Astrocyte of the cerebellum (primary cell): Measurements from ENCODE around the gene ENPP6.

Experiments
- DNase-seq: peaks from one replicate; pipeline ENCODE4 v3.0.0-alpha.2; 2011; ENCODE audit warnings: low read depth
- H3K4me3 ChIP-seq: 2 replicates; pipeline ENCODE4 v1.5.1; 2011; ENCODE audit warnings: mild to moderate bottlenecking, low read depth, low read length, moderate library complexity
- CTCF ChIP-seq: IDR thresholded peaks from 2 replicates; pipeline ENCODE4 v1.5.1; 2012; ENCODE audit warnings: low read length, low read depth, moderate library complexity, mild to moderate bottlenecking; ENCODE audit errors: missing control alignments
- in situ Hi-C: cut with HindIII; loops from 2 replicates; pipeline ENCODE4 v1.10.0; 2017; ENCODE audit warnings: low sequenced_read_pairs

ENPP6 gene

DNA sequence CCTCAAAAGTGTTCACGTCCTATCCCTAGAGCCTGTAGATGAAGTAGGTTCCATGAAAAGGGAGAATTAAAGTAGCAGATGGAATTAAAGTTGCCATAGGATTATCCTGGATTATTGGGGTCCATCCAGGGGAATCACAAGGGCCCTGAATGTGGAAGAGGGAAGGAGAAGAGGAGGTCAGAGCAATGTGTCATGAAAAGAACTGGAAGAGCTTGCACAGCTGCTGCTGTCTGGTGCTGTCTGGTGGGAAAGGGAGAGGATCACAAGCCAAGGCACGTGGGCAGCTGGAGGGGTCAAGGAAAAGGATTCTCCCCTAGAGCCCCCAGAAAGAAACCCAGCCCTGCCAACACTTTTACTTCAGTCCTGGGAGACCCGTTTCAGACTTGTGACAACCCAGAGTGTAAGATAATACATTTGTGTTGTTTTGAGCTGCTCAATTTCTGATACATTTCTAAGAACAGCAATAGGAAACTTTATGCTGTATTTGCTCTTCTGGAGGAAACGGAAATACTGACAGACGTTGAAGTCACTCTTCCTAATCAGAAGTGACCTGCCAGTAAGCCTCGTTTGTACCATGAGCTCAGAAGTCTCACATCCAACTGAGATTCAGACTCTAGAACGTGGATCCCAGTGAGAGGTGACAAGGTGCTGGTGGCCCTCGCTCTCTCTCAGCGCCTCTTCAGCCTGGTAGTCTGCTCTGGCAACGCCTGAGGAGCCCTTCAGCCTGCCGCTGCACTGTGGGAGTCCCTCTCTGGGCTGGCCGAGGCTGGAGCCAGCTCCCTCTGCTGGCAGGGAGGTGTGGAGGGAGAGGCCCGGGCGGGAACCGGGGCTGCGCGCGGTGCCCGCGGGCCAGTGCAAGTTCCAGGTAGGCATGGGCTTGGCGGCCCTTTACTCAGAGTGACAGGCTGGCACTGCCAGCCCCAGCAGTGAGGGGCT is 34.7 kb upstream of the ENPP6 start:
- no peak for TF ChIP-seq CTCF
- in situ Hi-C loops, result no loop called here
- no peak for DNase-seq
- H3K4me3 ChIP-seq, result no peak overlapping the region

GRCh38 chr4:184251670-184251980 is 34.0 kb upstream of the ENPP6 start:
- TF ChIP-seq CTCF, result no peak
- DNase-seq, result no peak
- in situ Hi-C loops, result no loop called here
- H3K4me3 ChIP-seq, result no peak overlapping the region

GRCh38 chr4:184250795-184251669 is 33.4 kb upstream of the ENPP6 start:
- peak; percentile 53 for TF ChIP-seq CTCF
- in situ Hi-C loops, result no loop called here
- H3K4me3 ChIP-seq, result no peak overlapping the region
- DNase-seq, result peak; percentile 22

GRCh38 chr4:184248216-184248615 is 30.5 kb upstream of the ENPP6 start:
- no peak overlapping the region for H3K4me3 ChIP-seq
- no peak for TF ChIP-seq CTCF
- in situ Hi-C loops, result no loop called here
- DNase-seq, result no peak

DNA sequence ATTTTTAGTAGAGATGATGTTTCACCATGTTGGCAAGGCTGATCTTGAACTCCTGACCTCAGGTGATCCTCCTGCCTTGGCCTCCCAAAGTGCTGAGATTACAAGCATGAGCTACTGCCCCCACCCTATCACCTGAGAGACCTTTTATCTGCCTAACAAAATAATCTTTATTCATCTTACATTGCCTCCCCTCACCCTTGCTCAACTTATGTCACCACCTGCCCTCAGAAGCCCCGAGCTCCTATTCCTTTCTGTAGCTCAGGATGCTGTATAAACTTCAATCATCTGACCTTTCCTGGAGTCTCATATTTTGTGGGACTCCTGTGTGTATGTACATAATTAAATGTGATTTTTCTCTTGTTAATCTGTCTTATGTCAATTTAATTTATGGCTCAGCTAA is 29.7 kb upstream of the ENPP6 start:
- TF ChIP-seq CTCF, result no peak
- H3K4me3 ChIP-seq, result no peak overlapping the region
- in situ Hi-C loops, result no loop called here
- no peak for DNase-seq

GRCh38 chr4:184246426-184246825 is 28.8 kb upstream of the ENPP6 start:
- DNase-seq, result no peak
- TF ChIP-seq CTCF, result no peak
- H3K4me3 ChIP-seq, result no peak overlapping the region
- in situ Hi-C loops, result no loop called here
